NCI-H82 treated with DMSO at 0.1 percent for 48 hours (cell line): Measurements from ENCODE around the gene ME3.

Experiments used
- DNase-seq: peaks from one replicate; lab custom pipeline; 2025; ENCODE audit not compliant: unreplicated experiment; lab: John Stamatoyannopoulos, UW

ME3 gene

GRCh38 chr11:86589856-86590589, 82.4 kb downstream of the ME3 start:
- no peak for DNase-seq

- no peak for DNase-seq
These were observed 83.2 kb downstream of the ME3 start for GRCh38 chr11:86589204-86589603.

GRCh38 chr11:86588566-86589090, 83.8 kb downstream of the ME3 start:
- DNase-seq = no peak

GRCh38 chr11:86587264-86588193, 84.9 kb downstream of the ME3 start:
- DNase-seq = no peak

GRCh38 chr11:86586307-86586706, 86.1 kb downstream of the ME3 start:
- DNase-seq = no peak

- no peak for DNase-seq
These were observed 89.5 kb downstream of the ME3 start for GRCh38 chr11:86582898-86583297.

GRCh38 chr11:86580535-86580934, 91.9 kb downstream of the ME3 start:
- DNase-seq = no peak

GRCh38 chr11:86579406-86579731, 93.0 kb downstream of the ME3 start:
- no peak for DNase-seq

- DNase-seq = no peak
These were observed 93.5 kb downstream of the ME3 start for GRCh38 chr11:86578727-86579405.

- no peak for DNase-seq
These were observed 94.5 kb downstream of the ME3 start for GRCh38 chr11:86577644-86578636.

- DNase-seq = no peak
These were observed 95.3 kb downstream of the ME3 start for GRCh38 chr11:86576946-86577624.

- DNase-seq = peak; percentile 77
These were observed 96.5 kb downstream of the ME3 start for GRCh38 chr11:86575927-86576326.

GRCh38 chr11:86575208-86575855, 97.1 kb downstream of the ME3 start:
- DNase-seq = no peak

- no peak for DNase-seq
These were observed 97.8 kb downstream of the ME3 start for GRCh38 chr11:86574493-86575207.

GRCh38 chr11:86571273-86571948, 101.0 kb downstream of the ME3 start:
- no peak for DNase-seq

GRCh38 chr11:86570451-86570850, 102.0 kb downstream of the ME3 start:
- no peak for DNase-seq

- DNase-seq = no peak
These were observed 102.4 kb downstream of the ME3 start for GRCh38 chr11:86570020-86570419.

GRCh38 chr11:86569109-86569508, 103.3 kb downstream of the ME3 start:
- DNase-seq = no peak
